Measurements from ENCODE around the gene AGRP. TPM values are rescaled to one million over a fixed set of nuclear protein-coding genes. Genes with fewer than 3 reads are reported as not detected.

Gene AGRP
- total and polyA plus RNA-seq, 2 of the 4 experiments (the other 2 are of a cell fraction): not detected

DNA sequence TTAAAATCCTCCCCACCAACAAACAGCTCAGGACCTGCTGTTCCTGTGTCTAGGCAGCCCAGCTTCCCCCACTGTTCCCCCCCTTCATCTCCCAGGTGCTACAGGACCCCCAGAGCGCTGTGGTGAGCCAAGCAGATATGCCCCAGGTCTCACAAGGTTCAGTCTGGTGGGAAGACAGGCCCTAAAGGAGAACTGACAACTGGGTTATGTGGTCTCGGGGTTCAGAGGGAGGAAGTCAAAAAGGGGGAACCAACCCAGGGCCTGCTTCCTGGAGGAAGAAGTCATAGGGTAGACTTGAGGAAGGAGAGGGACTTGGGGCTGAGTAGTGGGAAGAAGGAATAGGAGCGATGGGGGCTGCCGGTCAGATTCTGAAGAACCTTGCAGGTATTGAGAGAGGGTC, 47.9 kb upstream of the AGRP start:
- H3K79me1 ChIP-seq (ENCODE audit: low read depth in 1 of 2, low read length in 2 of 2): peaks cover 34 to 63% of the 10 kb centered on the region in 2 experiments
- H3K4ac ChIP-seq (ENCODE audit: low read depth, low read length): peak overlapping the region; percentile 3; the same call in 1 of the 2 replicates
- no peak for ATAC-seq (ENCODE audit: low read depth)
- H2BK15ac ChIP-seq (ENCODE audit: low read depth, low read length): no peak overlapping the region
- ChIA-PET CTCF (interaction anchor here (1.2 kb wide), 1 partner anchor 10 kb away, joined by 4 read pairs; no protein-coding TSS in a partner anchor), POLR2A (ENCODE audit: unreplicated experiment) (no interaction called here)
- intact Hi-C loops (cut with micrococcal nuclease) (no loop called here), in situ Hi-C loops (cut with MboI; ENCODE audit: low sequenced_read_pairs) (loop anchor here (25.0 kb wide), 1 partner anchor 406 kb away; the partner anchor contains the start of genes CTRL, LCAT and PSMB10), dilution Hi-C loops (cut with HindIII; ENCODE audit: low sequenced_read_pairs, unreplicated experiment) (no loop called here)
- H3K18ac ChIP-seq (ENCODE audit: low read depth, low read length): no peak overlapping the region
- H3K27ac ChIP-seq (ENCODE audit: insufficient read depth, low read length): no peak overlapping the region
- peak overlapping the region; percentile 93; the same call in 1 of the 2 replicates for H3K9ac ChIP-seq (ENCODE audit: low read depth, low read length)
- H3K23ac ChIP-seq (ENCODE audit: low read depth, low read length): peak overlapping the region; percentile 11; the same call in 1 of the 2 replicates
- H3K36me3 ChIP-seq (ENCODE audit: control insufficient read depth, insufficient read depth, low read length): 0 out of 2 replicates have a peak, but pooled peaks cover 2% of the 10 kb centered on the region
- H3K9me1 ChIP-seq (ENCODE audit: insufficient read depth, low read length): peaks cover 20% of the 10 kb centered on the region
- H3K9me3 ChIP-seq (ENCODE audit: control insufficient read depth, insufficient read depth, low read length): no peaks in the 10 kb centered on the region
- H3K4me2 ChIP-seq (ENCODE audit: low read depth, low read length): no peak overlapping the region
- H2AFZ ChIP-seq (replicated peaks; ENCODE audit: low read length, poor library complexity): no peak overlapping the region
- H4K8ac ChIP-seq (ENCODE audit: low read depth in 2 of 2, low read length in 2 of 2): no peak overlapping the region; a peak in 1 of 4 replicates
- H3K14ac ChIP-seq (replicated peaks; ENCODE audit: low read depth, low read length): 0 out of 2 replicates have a peak overlapping the region, but pooled peaks have one; percentile 38
- DNase-seq: no peak
- H3K4me3 ChIP-seq (ENCODE audit: insufficient read depth, low read depth, low read length): no peak overlapping the region
- H4K20me1 ChIP-seq (ENCODE audit: insufficient read depth, low read length): peaks cover 58% of the 10 kb centered on the region
- H2AK5ac ChIP-seq (ENCODE audit: low read depth, low read length): peak overlapping the region; percentile 72; the same call in 1 of the 2 replicates
- no peaks in the 10 kb centered on the region for H3K27me3 ChIP-seq (ENCODE audit: control insufficient read depth, insufficient read depth, low read length)
- TF ChIP-seq, protein P1, sequence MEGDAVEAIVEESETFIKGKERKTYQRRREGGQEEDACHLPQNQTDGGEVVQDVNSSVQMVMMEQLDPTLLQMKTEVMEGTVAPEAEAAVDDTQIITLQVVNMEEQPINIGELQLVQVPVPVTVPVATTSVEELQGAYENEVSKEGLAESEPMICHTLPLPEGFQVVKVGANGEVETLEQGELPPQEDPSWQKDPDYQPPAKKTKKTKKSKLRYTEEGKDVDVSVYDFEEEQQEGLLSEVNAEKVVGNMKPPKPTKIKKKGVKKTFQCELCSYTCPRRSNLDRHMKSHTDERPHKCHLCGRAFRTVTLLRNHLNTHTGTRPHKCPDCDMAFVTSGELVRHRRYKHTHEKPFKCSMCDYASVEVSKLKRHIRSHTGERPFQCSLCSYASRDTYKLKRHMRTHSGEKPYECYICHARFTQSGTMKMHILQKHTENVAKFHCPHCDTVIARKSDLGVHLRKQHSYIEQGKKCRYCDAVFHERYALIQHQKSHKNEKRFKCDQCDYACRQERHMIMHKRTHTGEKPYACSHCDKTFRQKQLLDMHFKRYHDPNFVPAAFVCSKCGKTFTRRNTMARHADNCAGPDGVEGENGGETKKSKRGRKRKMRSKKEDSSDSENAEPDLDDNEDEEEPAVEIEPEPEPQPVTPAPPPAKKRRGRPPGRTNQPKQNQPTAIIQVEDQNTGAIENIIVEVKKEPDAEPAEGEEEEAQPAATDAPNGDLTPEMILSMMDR (conservative IDR thresholded peaks at IDR 0.05; ENCODE audit: low read depth, low read length): no peak
- TF ChIP-seq BHLHE40 (IDR thresholded peaks at IDR 0.05; ENCODE audit: low read depth, low read length) (no peak), MXI1 (IDR thresholded peaks at IDR 0.05; ENCODE audit: borderline replicate concordance, low read depth, low read length) (no peak)
- H2BK120ac ChIP-seq (ENCODE audit: low read depth, low read length): no peak overlapping the region
- H4K5ac ChIP-seq (ENCODE audit: low read depth, low read length): no peak overlapping the region
- WGBS, 2 experiments (ENCODE audit: extremely low coverage in 2 of 2, insufficient read length in 1 of 2): 95% methylated on average over 3 of the region's 4 CpGs; no CpG with 5 or more reads in 1 of the 2 experiments
- H2AK9ac ChIP-seq (replicated peaks; ENCODE audit: low read depth, low read length, poor library complexity): peak overlapping the region; percentile 47
- no peak overlapping the region for H2BK5ac ChIP-seq (ENCODE audit: low read depth, low read length, poor library complexity, severe bottlenecking)
- no peak overlapping the region for H2BK20ac ChIP-seq (ENCODE audit: low read depth, low read length)
- no peak overlapping the region for H3K56ac ChIP-seq (ENCODE audit: extremely low read depth, insufficient read depth, low read length)
- peaks cover 15% of the 10 kb centered on the region for H3K4me1 ChIP-seq (ENCODE audit: control insufficient read depth, insufficient read depth, low read length)
- no TSS peak for BruUV-seq (replicated peaks)
- no peak overlapping the region for H4K91ac ChIP-seq (ENCODE audit: insufficient read depth, low read depth, low read length)
